Liver (tissue), 9 donors: ENCODE measurements around the gene FBXO4. TPM values are rescaled to one million over a fixed set of nuclear protein-coding genes. Genes with fewer than 3 reads are reported as not detected.

Experiments used
- DNase-seq: peaks from one replicate; pipeline ENCODE4 v3.0.0-alpha.2; 2017; ENCODE audit warnings: low spot score
- H3K27ac ChIP-seq, 2 donors: one replicate each; pipeline ENCODE4 v1.7.0; 2013; ENCODE audit warnings: inconsistent platforms in 2 of 2, low read length in 2 of 2, control low read depth in 1 of 2, low read depth in 1 of 2, mild to moderate bottlenecking in 1 of 2
- H3K27me3 ChIP-seq, 4 donors: one replicate each; pipeline versions ENCODE4 v1.6.1 to v1.7.0; 2013; ENCODE audit warnings: low read length in 3 of 4, inconsistent platforms in 1 of 4, mild to moderate bottlenecking in 1 of 4, moderate library complexity in 1 of 4; ENCODE audit not compliant: control insufficient read depth in 4 of 4, insufficient read depth in 4 of 4
- H3K36me3 ChIP-seq, 4 donors: one replicate each; pipeline versions ENCODE4 v1.6.1 to v1.7.0; 2013; ENCODE audit warnings: low read length in 3 of 4, mild to moderate bottlenecking in 3 of 4, low read depth in 1 of 4, moderate library complexity in 1 of 4; ENCODE audit not compliant: control insufficient read depth in 4 of 4, insufficient read depth in 3 of 4
- H3K4me1 ChIP-seq, 4 donors: one replicate each; pipeline versions ENCODE4 v1.6.1 to v1.7.0; 2013; ENCODE audit warnings: low read length in 3 of 4, mild to moderate bottlenecking in 3 of 4, moderate library complexity in 1 of 4; ENCODE audit not compliant: control insufficient read depth in 4 of 4, insufficient read depth in 4 of 4
- H3K4me3 ChIP-seq, 3 donors: one replicate each; pipeline versions ENCODE4 v1.6.1 to v1.7.0; 2013; ENCODE audit warnings: low read length in 3 of 3, control low read depth in 1 of 3, low read depth in 1 of 3, mild to moderate bottlenecking in 1 of 3
- H3K9ac ChIP-seq, 2 donors: one replicate each; pipeline ENCODE4 v1.7.0; 2013; ENCODE audit warnings: low read length in 2 of 2, mild to moderate bottlenecking in 2 of 2, moderate library complexity in 2 of 2, control low read depth in 1 of 2, low read depth in 1 of 2
- H3K9me3 ChIP-seq, 4 donors: one replicate each; pipeline versions ENCODE4 v1.6.1 to v1.7.0; 2013; ENCODE audit warnings: low read length in 3 of 4; ENCODE audit not compliant: control insufficient read depth in 4 of 4
- EGR1 ChIP-seq, 2 donors: IDR thresholded peaks; 2 replicates each; pipeline ENCODE4 v1.6.1; 2016 to 2018; ENCODE audit warnings: antibody characterized with exemption in 2 of 2, low read depth in 2 of 2
- FOXA1 ChIP-seq: IDR thresholded peaks from 2 replicates; pipeline ENCODE4 v1.6.1; 2016; ENCODE audit warnings: antibody characterized with exemption
- FOXA2 ChIP-seq: IDR thresholded peaks from 2 replicates; pipeline ENCODE4 v1.6.1; 2016; ENCODE audit warnings: antibody characterized with exemption
- GABPA ChIP-seq, 2 donors: IDR thresholded peaks in 1 of 2; conservative IDR thresholded peaks in 1 of 2; 2 replicates each; pipeline ENCODE4 v1.6.1; 2016; ENCODE audit warnings: antibody characterized with exemption in 2 of 2, mild to moderate bottlenecking in 1 of 2, moderate library complexity in 1 of 2
- HNF4A ChIP-seq, 2 donors: conservative IDR thresholded peaks; 2 replicates each; pipeline ENCODE4 v1.6.1; 2016; ENCODE audit warnings: antibody characterized with exemption in 2 of 2, mild to moderate bottlenecking in 2 of 2
- HNF4G ChIP-seq: IDR thresholded peaks from 2 replicates; pipeline ENCODE4 v1.6.1; 2016; ENCODE audit warnings: antibody characterized with exemption
- JUND ChIP-seq, 2 donors: IDR thresholded peaks; 2 replicates each; pipeline ENCODE4 v1.6.1; 2016; ENCODE audit warnings: antibody characterized with exemption in 2 of 2
- NR2F2 ChIP-seq: IDR thresholded peaks from 2 replicates; pipeline ENCODE4 v1.6.1; 2016; ENCODE audit warnings: antibody characterized with exemption
- RAD21 ChIP-seq, 2 donors: IDR thresholded peaks; 2 replicates each; pipeline ENCODE4 v1.6.1; 2016; ENCODE audit warnings: antibody characterized with exemption in 2 of 2, mild to moderate bottlenecking in 2 of 2
- RXRA ChIP-seq, 2 donors: IDR thresholded peaks; 2 replicates each; pipeline ENCODE4 v1.6.1; 2017 to 2018; ENCODE audit warnings: antibody characterized with exemption in 2 of 2, mild to moderate bottlenecking in 1 of 2
- SP1 ChIP-seq: IDR thresholded peaks from 2 replicates; pipeline ENCODE4 v1.6.1; 2018; ENCODE audit warnings: antibody characterized with exemption, mild to moderate bottlenecking
- TAF1 ChIP-seq: conservative IDR thresholded peaks from 2 replicates; pipeline ENCODE4 v1.6.1; 2016; ENCODE audit warnings: antibody characterized with exemption, mild to moderate bottlenecking
- YY1 ChIP-seq: IDR thresholded peaks from 2 replicates; pipeline ENCODE4 v1.6.1; 2016; ENCODE audit warnings: antibody characterized with exemption, mild to moderate bottlenecking
- WGBS: extraction: QIAGEN DNeasy Blood & Tissue Kit; methylation state at CpG from one replicate; pipeline ENCODE4 v1.1.7; 2013; 5-methylcytosine and 5-hydroxymethylcytosine counted together
- polyA plus RNA-seq, 2 donors: library from polyadenylated mRNA; stranded (reverse) in 1 of 2; unstranded in 1 of 2; fragments of 200-250 nt in 1 of 2; fragments of >200 nt in 1 of 2; fragmentation: Nextera tagmentation in 1 of 2; extraction: Ambion mirVana in 1 of 2; gene quantifications; one replicate each; pipeline versions ENCODE4 v1.2.1 to v1.2.3, GENCODE V29; 2013 to 2015
- total RNA-seq, 2 donors: library from RNA; depleted of rRNA; stranded (reverse); fragments of >200 nt; gene quantifications; one replicate each; pipeline ENCODE4 v1.2.3, GENCODE V29; 2014
- TF ChIP-seq, protein P1 (sequence below): IDR thresholded peaks from 2 replicates; pipeline ENCODE4 v1.6.1; 2016; ENCODE audit warnings: antibody characterized with exemption
- TF ChIP-seq, protein P2 (sequence below): IDR thresholded peaks from 2 replicates; pipeline ENCODE4 v1.6.1; 2016; ENCODE audit warnings: antibody characterized with exemption, mild to moderate bottlenecking
- TF ChIP-seq, protein P3 (sequence below): IDR thresholded peaks from 2 replicates; pipeline ENCODE4 v1.6.1; 2016; ENCODE audit warnings: antibody characterized with exemption
- TF ChIP-seq, protein P4 (sequence below): IDR thresholded peaks from 2 replicates; pipeline ENCODE4 v1.6.1; 2016; ENCODE audit warnings: antibody characterized with exemption
- TF ChIP-seq, protein P5 (sequence below): fragments of 150-350 bp; IDR thresholded peaks from 2 replicates; pipeline ENCODE4 v1.5.1; 2017; ENCODE audit warnings: improper control_type of control experiment, low read depth, low read length; ENCODE audit not compliant: missing input control
- donor health status: healthy.
- donor health status: healthy.
- donor health status: healthy.
- donor health status: healthy.
- donor health status: healthy.

FBXO4 gene
- total and polyA plus RNA-seq, 4 donors: 5.6 to 8.8 (median 7.2) TPM

DNA sequence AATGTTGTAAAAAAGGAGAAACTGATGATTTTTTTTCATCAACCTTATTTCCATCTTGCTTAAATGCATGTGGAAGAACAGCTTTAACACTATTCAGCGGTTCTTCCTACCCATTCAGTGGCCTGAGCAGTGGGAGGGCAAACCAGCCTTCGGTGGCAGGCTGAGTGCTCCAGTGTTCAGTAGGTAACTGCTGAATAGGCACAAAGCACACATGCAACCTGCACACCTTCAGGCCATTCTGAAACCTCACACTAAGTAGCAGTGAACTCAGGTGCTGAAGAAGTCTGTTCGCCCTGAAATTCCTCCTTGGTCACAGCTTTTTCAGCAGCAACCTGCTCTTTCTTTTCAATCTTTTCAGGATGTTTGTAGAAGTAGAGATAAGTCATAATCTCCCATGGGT lies 26.1 kb downstream of the FBXO4 start:
- no peak for TF ChIP-seq HNF4G
- no peak for TF ChIP-seq HNF4A (conservative IDR thresholded peaks at IDR 0.05)
- no peak for TF ChIP-seq FOXA2
- no peak for TF ChIP-seq JUND (IDR thresholded peaks at IDR 0.05)
- no peak for TF ChIP-seq EGR1 (IDR thresholded peaks at IDR 0.05; ENCODE audit: low read depth in 2 of 2)
- TF ChIP-seq TAF1: no peak
- TF ChIP-seq, protein P1, sequence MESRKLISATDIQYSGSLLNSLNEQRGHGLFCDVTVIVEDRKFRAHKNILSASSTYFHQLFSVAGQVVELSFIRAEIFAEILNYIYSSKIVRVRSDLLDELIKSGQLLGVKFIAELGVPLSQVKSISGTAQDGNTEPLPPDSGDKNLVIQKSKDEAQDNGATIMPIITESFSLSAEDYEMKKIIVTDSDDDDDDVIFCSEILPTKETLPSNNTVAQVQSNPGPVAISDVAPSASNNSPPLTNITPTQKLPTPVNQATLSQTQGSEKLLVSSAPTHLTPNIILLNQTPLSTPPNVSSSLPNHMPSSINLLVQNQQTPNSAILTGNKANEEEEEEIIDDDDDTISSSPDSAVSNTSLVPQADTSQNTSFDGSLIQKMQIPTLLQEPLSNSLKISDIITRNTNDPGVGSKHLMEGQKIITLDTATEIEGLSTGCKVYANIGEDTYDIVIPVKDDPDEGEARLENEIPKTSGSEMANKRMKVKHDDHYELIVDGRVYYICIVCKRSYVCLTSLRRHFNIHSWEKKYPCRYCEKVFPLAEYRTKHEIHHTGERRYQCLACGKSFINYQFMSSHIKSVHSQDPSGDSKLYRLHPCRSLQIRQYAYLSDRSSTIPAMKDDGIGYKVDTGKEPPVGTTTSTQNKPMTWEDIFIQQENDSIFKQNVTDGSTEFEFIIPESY: no peak
- TF ChIP-seq NR2F2: no peak
- TF ChIP-seq RXRA (IDR thresholded peaks at IDR 0.05): no peak
- TF ChIP-seq RAD21 (IDR thresholded peaks at IDR 0.05): no peak
- no peak for TF ChIP-seq FOXA1
- TF ChIP-seq YY1: no peak
- TF ChIP-seq, protein P2, sequence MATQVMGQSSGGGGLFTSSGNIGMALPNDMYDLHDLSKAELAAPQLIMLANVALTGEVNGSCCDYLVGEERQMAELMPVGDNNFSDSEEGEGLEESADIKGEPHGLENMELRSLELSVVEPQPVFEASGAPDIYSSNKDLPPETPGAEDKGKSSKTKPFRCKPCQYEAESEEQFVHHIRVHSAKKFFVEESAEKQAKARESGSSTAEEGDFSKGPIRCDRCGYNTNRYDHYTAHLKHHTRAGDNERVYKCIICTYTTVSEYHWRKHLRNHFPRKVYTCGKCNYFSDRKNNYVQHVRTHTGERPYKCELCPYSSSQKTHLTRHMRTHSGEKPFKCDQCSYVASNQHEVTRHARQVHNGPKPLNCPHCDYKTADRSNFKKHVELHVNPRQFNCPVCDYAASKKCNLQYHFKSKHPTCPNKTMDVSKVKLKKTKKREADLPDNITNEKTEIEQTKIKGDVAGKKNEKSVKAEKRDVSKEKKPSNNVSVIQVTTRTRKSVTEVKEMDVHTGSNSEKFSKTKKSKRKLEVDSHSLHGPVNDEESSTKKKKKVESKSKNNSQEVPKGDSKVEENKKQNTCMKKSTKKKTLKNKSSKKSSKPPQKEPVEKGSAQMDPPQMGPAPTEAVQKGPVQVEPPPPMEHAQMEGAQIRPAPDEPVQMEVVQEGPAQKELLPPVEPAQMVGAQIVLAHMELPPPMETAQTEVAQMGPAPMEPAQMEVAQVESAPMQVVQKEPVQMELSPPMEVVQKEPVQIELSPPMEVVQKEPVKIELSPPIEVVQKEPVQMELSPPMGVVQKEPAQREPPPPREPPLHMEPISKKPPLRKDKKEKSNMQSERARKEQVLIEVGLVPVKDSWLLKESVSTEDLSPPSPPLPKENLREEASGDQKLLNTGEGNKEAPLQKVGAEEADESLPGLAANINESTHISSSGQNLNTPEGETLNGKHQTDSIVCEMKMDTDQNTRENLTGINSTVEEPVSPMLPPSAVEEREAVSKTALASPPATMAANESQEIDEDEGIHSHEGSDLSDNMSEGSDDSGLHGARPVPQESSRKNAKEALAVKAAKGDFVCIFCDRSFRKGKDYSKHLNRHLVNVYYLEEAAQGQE: no peak
- TF ChIP-seq, protein P3, sequence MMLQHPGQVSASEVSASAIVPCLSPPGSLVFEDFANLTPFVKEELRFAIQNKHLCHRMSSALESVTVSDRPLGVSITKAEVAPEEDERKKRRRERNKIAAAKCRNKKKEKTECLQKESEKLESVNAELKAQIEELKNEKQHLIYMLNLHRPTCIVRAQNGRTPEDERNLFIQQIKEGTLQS: no peak
- TF ChIP-seq SP1: no peak
- no peak for TF ChIP-seq GABPA (IDR thresholded peaks at IDR 0.05 in 1 of 2, conservative IDR thresholded peaks at IDR 0.05 in 1 of 2)
- TF ChIP-seq, protein P4, sequence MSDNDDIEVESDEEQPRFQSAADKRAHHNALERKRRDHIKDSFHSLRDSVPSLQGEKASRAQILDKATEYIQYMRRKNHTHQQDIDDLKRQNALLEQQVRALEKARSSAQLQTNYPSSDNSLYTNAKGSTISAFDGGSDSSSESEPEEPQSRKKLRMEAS: no peak
- TF ChIP-seq, protein P5, sequence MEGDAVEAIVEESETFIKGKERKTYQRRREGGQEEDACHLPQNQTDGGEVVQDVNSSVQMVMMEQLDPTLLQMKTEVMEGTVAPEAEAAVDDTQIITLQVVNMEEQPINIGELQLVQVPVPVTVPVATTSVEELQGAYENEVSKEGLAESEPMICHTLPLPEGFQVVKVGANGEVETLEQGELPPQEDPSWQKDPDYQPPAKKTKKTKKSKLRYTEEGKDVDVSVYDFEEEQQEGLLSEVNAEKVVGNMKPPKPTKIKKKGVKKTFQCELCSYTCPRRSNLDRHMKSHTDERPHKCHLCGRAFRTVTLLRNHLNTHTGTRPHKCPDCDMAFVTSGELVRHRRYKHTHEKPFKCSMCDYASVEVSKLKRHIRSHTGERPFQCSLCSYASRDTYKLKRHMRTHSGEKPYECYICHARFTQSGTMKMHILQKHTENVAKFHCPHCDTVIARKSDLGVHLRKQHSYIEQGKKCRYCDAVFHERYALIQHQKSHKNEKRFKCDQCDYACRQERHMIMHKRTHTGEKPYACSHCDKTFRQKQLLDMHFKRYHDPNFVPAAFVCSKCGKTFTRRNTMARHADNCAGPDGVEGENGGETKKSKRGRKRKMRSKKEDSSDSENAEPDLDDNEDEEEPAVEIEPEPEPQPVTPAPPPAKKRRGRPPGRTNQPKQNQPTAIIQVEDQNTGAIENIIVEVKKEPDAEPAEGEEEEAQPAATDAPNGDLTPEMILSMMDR: no peak
- no peak for DNase-seq
- Histone ChIP-seq H3K4me1 (no peaks in the 10 kb centered on the region), H3K9me3 (no peaks in the 10 kb centered on the region), H3K36me3 (no peaks in the 10 kb centered on the region), H3K4me3 (no peak overlapping the region), H3K27ac (no peak overlapping the region), H3K27me3 (no peaks in the 10 kb centered on the region), H3K9ac (no peak overlapping the region)
- WGBS: 73% methylated on average over 3 of the region's 3 CpGs
